PC-9 (cell line): ENCODE data around the gene CCDC33. TPM values are rescaled to one million over a fixed set of nuclear protein-coding genes. Genes with fewer than 3 reads are reported as not detected.

Experiments
- BruUV-seq: library from RNA; stranded (reverse); fragments of 400-500 nt; replicated peaks from 2 replicates; lab custom pipeline; 2021; lab: Mats Ljungman, UMichigan
- CTCF ChIA-PET: fragments of 300-600 bp; sonication (Branson Sonifier 250); formaldehyde crosslinking; loops from one replicate; lab custom pipeline; 2022; ENCODE audit warnings: antibody characterized with exemption; lab: Charles Lee
- POLR2A ChIA-PET: fragments of 300-600 bp; sonication (Branson Sonifier 250); formaldehyde crosslinking; loops from one replicate; lab custom pipeline; 2022; ENCODE audit warnings: antibody characterized with exemption; ENCODE audit not compliant: unreplicated experiment; lab: Charles Lee
- DNase-seq, 2 experiments: peaks; one replicate each; pipeline versions ENCODE4 v3.0.0 to v3.0.0-alpha.2; 2015 to 2022; ENCODE audit warnings: mixed read lengths in 1 of 2
- H2AFZ ChIP-seq: fragments of 200-600 bp; sonication (generic); 2 replicates; pipeline ENCODE4 v1.8.1; 2017; ENCODE audit warnings: antibody characterized with exemption
- H3F3A ChIP-seq: fragments of 200-600 bp; sonication (generic); 2 replicates; pipeline ENCODE4 v1.8.1; 2017; ENCODE audit warnings: antibody characterized with exemption, mild to moderate bottlenecking, low read depth; ENCODE audit not compliant: insufficient read depth
- H3K27ac ChIP-seq: fragments of 200-600 bp; sonication (generic); 2 replicates; pipeline ENCODE4 v1.6.1; 2016; ENCODE audit warnings: mixed run types
- H3K27me3 ChIP-seq: fragments of 200-600 bp; sonication (generic); 2 replicates; pipeline ENCODE4 v1.6.1; 2016; ENCODE audit warnings: low read depth, mixed run types; ENCODE audit not compliant: insufficient read depth
- H3K36me3 ChIP-seq: fragments of 200-600 bp; sonication (generic); 2 replicates; pipeline ENCODE4 v1.6.1; 2016; ENCODE audit warnings: low read depth, mixed run types
- H3K4me1 ChIP-seq: fragments of 200-600 bp; sonication (generic); replicated peaks from 2 replicates; pipeline ENCODE4 v1.6.1; 2016; ENCODE audit warnings: mixed run types; ENCODE audit not compliant: insufficient read depth
- H3K4me2 ChIP-seq: fragments of 200-600 bp; sonication (generic); 2 replicates; pipeline ENCODE4 v1.6.1; 2017; ENCODE audit warnings: mixed run types
- H3K4me3 ChIP-seq: fragments of 200-600 bp; sonication (generic); 2 replicates; pipeline ENCODE4 v1.6.1; 2016; ENCODE audit warnings: mixed run types
- H3K79me2 ChIP-seq: fragments of 200-600 bp; sonication (generic); 2 replicates; pipeline ENCODE4 v1.6.1; 2017; ENCODE audit warnings: low read depth, mixed run types
- H3K9me2 ChIP-seq: fragments of 200-600 bp; sonication (generic); 2 replicates; pipeline ENCODE4 v1.8.1; 2017; ENCODE audit warnings: mild to moderate bottlenecking; ENCODE audit not compliant: insufficient read depth
- H3K9me3 ChIP-seq: fragments of 200-600 bp; sonication (generic); 2 replicates; pipeline ENCODE4 v1.8.1; 2016; ENCODE audit warnings: low read depth; ENCODE audit not compliant: insufficient read depth
- H4K20me1 ChIP-seq: fragments of 200-600 bp; sonication (generic); 2 replicates; pipeline ENCODE4 v1.8.1; 2017; ENCODE audit not compliant: insufficient read depth
- CTCF ChIP-seq: fragments of 200-600 bp; sonication (generic); conservative IDR thresholded peaks from 2 replicates; pipeline ENCODE4 v1.6.1; 2017; ENCODE audit warnings: mixed run types, antibody characterized with exemption, mild to moderate bottlenecking, moderate library complexity
- EZH2 ChIP-seq: fragments of 200-600 bp; sonication (generic); IDR thresholded peaks from 2 replicates; pipeline ENCODE4 v1.8.0; 2017; ENCODE audit warnings: antibody characterized with exemption, low read depth
- intact Hi-C: fragments of 100-400 bp; cut with micrococcal nuclease; formaldehyde crosslinking; loops from one replicate; pipeline ENCODE4 v1.10.0; 2022; ENCODE audit not compliant: unreplicated experiment
- total RNA-seq: library from RNA; stranded (reverse); gene quantifications from 2 replicates; pipeline ENCODE4 v1.2.3, GENCODE V29; 2021

The CCDC33 gene
- total RNA-seq, 1 experiment from 2014 or later: 7.5 TPM

GRCh38 chr15:74367296-74367854 is 131.2 kb downstream of the CCDC33 start, which contains the start of gene CYP11A1:
CYP11A1 (minus strand) TSS chr15:74367646; CDS start chr15:74367585, 61 bp downstream.
- TSS peak; percentile 35 for BruUV-seq
- Histone ChIP-seq H3K36me3 (no peaks in the 10 kb centered on the region), H3F3A (no peaks in the 10 kb centered on the region), H3K9me2 (no peaks in the 10 kb centered on the region), H3K4me2 (peak within 1 kb of the TSS; percentile 74), H2AFZ (no peak within 1 kb of the TSS), H3K79me2 (peaks cover 22% of the 10 kb centered on the region), H4K20me1 (no peaks in the 10 kb centered on the region), H3K9me3 (no peaks in the 10 kb centered on the region), H3K4me3 (peak within 1 kb of the TSS; percentile 86; the same call in 1 of the 2 replicates), H3K27ac (no peak within 1 kb of the TSS), H3K27me3 (no peaks in the 10 kb centered on the region), H3K4me1 (peaks cover 20% of the 10 kb centered on the region)
- intact Hi-C loops: no loop called here
- ChIA-PET POLR2A (interaction anchor here (0.7 kb wide), 1 partner anchor 261 kb away, joined by 3 read pairs; no protein-coding TSS in a partner anchor), CTCF (interaction anchor here (0.6 kb wide), 1 partner anchor 47 kb away, joined by 4 read pairs; no protein-coding TSS in a partner anchor)
- TF ChIP-seq CTCF (no peak), EZH2 (no peak)
- DNase-seq: no peak

- Histone ChIP-seq H3K36me3 (no peaks in the 10 kb centered on the region), H3K4me3 (no peak overlapping the region), H2AFZ (no peak overlapping the region), H4K20me1 (no peaks in the 10 kb centered on the region), H3K4me1 (peaks cover 20% of the 10 kb centered on the region), H3K79me2 (peaks cover 22% of the 10 kb centered on the region), H3K9me3 (no peaks in the 10 kb centered on the region), H3F3A (no peaks in the 10 kb centered on the region), H3K4me2 (no peak overlapping the region), H3K27me3 (no peaks in the 10 kb centered on the region), H3K27ac (no peak overlapping the region), H3K9me2 (no peaks in the 10 kb centered on the region)
- POLR2A ChIA-PET: no interaction called here
- no peak for DNase-seq
- no TSS peak for BruUV-seq
- no peak for TF ChIP-seq CTCF
- no peak for TF ChIP-seq EZH2
- CTCF ChIA-PET: interaction anchor here (0.6 to 0.7 kb wide), 2 partner anchors 48 to 370 kb away, joined by 4 to 5 read pairs; no protein-coding TSS in a partner anchor
- intact Hi-C loops: no loop called here
Measured at GRCh38 chr15:74368121-74368520, 132.0 kb downstream of the CCDC33 start.

GRCh38 chr15:74369084-74369745 is 133.1 kb downstream of the CCDC33 start:
- Histone ChIP-seq H3K4me3 (no peak overlapping the region), H3K79me2 (peaks cover 22% of the 10 kb centered on the region), H3F3A (no peaks in the 10 kb centered on the region), H3K27ac (no peak overlapping the region), H3K4me2 (no peak overlapping the region), H3K27me3 (no peaks in the 10 kb centered on the region), H4K20me1 (no peaks in the 10 kb centered on the region), H3K4me1 (peaks cover 18% of the 10 kb centered on the region), H2AFZ (no peak overlapping the region), H3K9me3 (no peaks in the 10 kb centered on the region), H3K9me2 (no peaks in the 10 kb centered on the region), H3K36me3 (no peaks in the 10 kb centered on the region)
- no peak for TF ChIP-seq CTCF
- no peak for TF ChIP-seq EZH2
- ChIA-PET CTCF (interaction anchor here (0.7 kb wide), 1 partner anchor 240 kb away, joined by 3 read pairs; no protein-coding TSS in a partner anchor), POLR2A (no interaction called here)
- intact Hi-C loops: no loop called here
- DNase-seq: no peak
- no TSS peak for BruUV-seq
